ENCODE measurements around the gene DNAH2. TPM values are rescaled to one million over a fixed set of nuclear protein-coding genes. Genes with fewer than 3 reads are reported as not detected.

Gene DNAH2
- total and polyA plus RNA-seq, 11 donors, result 0.02 to 0.56 (median 0.05) TPM; not detected in 4

GRCh38 chr17:7697828-7698588 is 19.5 kb upstream of the DNAH2 start:
- Histone ChIP-seq H3K27ac (no peak overlapping the region), H3K36me3 (peaks cover 0 to 48% (median 24%) of the 10 kb centered on the region in 9 donors), H3K9me3 (no peaks in the 10 kb centered on the region), H3K4me1 (no peaks in the 10 kb centered on the region), H3K4me3 (no peak overlapping the region), H3K27me3 (no peaks in the 10 kb centered on the region)
- no peak for DNase-seq
- TF ChIP-seq CTCF (IDR thresholded peaks at IDR 0.05), result no peak
- TF ChIP-seq POLR2A (IDR thresholded peaks at IDR 0.05), result no peak
- 96 to 99% (median 96%) methylated on average over 4 of the region's 4 CpGs for WGBS, 4 donors
- no peak for ATAC-seq
- intact Hi-C loops (cut with DNase I), result no loop called here

- H3K4me3 ChIP-seq, result no peak overlapping the region
- peaks cover 11 to 21% (median 19%) of the 10 kb centered on the region in 9 donors for H3K27me3 ChIP-seq
- peaks cover 5 to 23% (median 13%) of the 10 kb centered on the region in 12 donors for H3K4me1 ChIP-seq
- no peaks in the 10 kb centered on the region for H3K9me3 ChIP-seq
- H3K27ac ChIP-seq, result no peak overlapping the region
- H3K36me3 ChIP-seq, result peaks cover 0 to 27% (median 16%) of the 10 kb centered on the region in 9 donors
- DNase-seq (no peak), ATAC-seq (no peak)
- intact Hi-C loops (cut with DNase I), result no loop called here
- TF ChIP-seq POLR2A (IDR thresholded peaks at IDR 0.05), result no peak
- no peak for TF ChIP-seq CTCF (IDR thresholded peaks at IDR 0.05)
- 96 to 98% (median 96%) methylated on average over 7 of the region's 7 CpGs for WGBS, 4 donors
Measured at GRCh38 chr17:7700510-7700909, 17.0 kb upstream of the DNAH2 start.

GRCh38 chr17:7701681-7702080 is 15.9 kb upstream of the DNAH2 start:
- 88 to 94% (median 92%) methylated on average over 7 to 14 of the region's 14 CpGs for WGBS, 4 donors
- H3K36me3 ChIP-seq, result peaks cover 0 to 21% (median 13%) of the 10 kb centered on the region in 9 donors
- H3K4me1 ChIP-seq, result peaks cover 5 to 29% (median 15%) of the 10 kb centered on the region in 12 donors
- intact Hi-C loops (cut with DNase I), result no loop called here
- ATAC-seq (no peak), DNase-seq (no peak)
- TF ChIP-seq POLR2A (IDR thresholded peaks at IDR 0.05) (no peak), CTCF (IDR thresholded peaks at IDR 0.05) (no peak)
- no peaks in the 10 kb centered on the region for H3K9me3 ChIP-seq
- no peak overlapping the region for H3K4me3 ChIP-seq
- peaks cover 13 to 32% (median 25%) of the 10 kb centered on the region in 9 donors for H3K27me3 ChIP-seq
- H3K27ac ChIP-seq, result no peak overlapping the region

GRCh38 chr17:7702776-7703175 is 14.8 kb upstream of the DNAH2 start:
- no peak for TF ChIP-seq POLR2A (IDR thresholded peaks at IDR 0.05)
- no peak for TF ChIP-seq CTCF (IDR thresholded peaks at IDR 0.05)
- H3K9me3 ChIP-seq, result no peaks in the 10 kb centered on the region
- peaks cover 5 to 29% (median 15%) of the 10 kb centered on the region in 12 donors for H3K4me1 ChIP-seq
- H3K27ac ChIP-seq, result no peak overlapping the region
- ATAC-seq (no peak), DNase-seq (no peak)
- WGBS, 4 donors, result 75 to 90% (median 84%) methylated on average over 6 to 13 of the region's 13 CpGs
- intact Hi-C loops (cut with DNase I), result no loop called here
- H3K36me3 ChIP-seq, result peaks cover 0 to 21% (median 13%) of the 10 kb centered on the region in 9 donors
- no peak overlapping the region for H3K4me3 ChIP-seq
- H3K27me3 ChIP-seq, result peaks cover 13 to 40% (median 25%) of the 10 kb centered on the region in 9 donors
